Keratinocyte (primary cell): ENCODE measurements around the gene ACTN1. TPM values are rescaled to one million over a fixed set of nuclear protein-coding genes. Genes with fewer than 3 reads are reported as not detected.
A peak's percentile ranks its signal among the peaks of the same experiment; 100 is the strongest.

ENCODE experiments used
- DNase-seq: peaks from one replicate; pipeline ENCODE4 v3.0.0-alpha.2; 2011; ENCODE audit warnings: low read depth, missing footprints, low spot score
- FAIRE-seq: peaks from 2 replicates; lab custom pipeline; 2011; peaks lifted over from hg19 to GRCh38; lab: Jason Lieb, UNC
- H2AFZ ChIP-seq: 2 replicates; pipeline ENCODE4 v1.6.0; 2012; ENCODE audit warnings: low read length, control low read depth, inconsistent platforms; ENCODE audit not compliant: control insufficient read depth
- H3K27ac ChIP-seq: 2 replicates; pipeline ENCODE4 v1.5.1; 2011; ENCODE audit warnings: low read length; ENCODE audit not compliant: control insufficient read depth, insufficient read depth
- H3K27me3 ChIP-seq: 3 replicates; pipeline ENCODE4 v1.6.0; 2011; ENCODE audit warnings: low read length; ENCODE audit not compliant: control insufficient read depth, insufficient read depth; ENCODE audit errors: extremely low read depth
- H3K36me3 ChIP-seq, 2 experiments: 2 replicates in 1 of 2; 3 replicates in 1 of 2; pipeline ENCODE4 v1.5.1; 2011; ENCODE audit warnings: low read length in 2 of 2, mild to moderate bottlenecking in 1 of 2; ENCODE audit not compliant: control insufficient read depth in 2 of 2, insufficient read depth in 2 of 2; ENCODE audit errors: extremely low read depth in 1 of 2
- H3K4me1 ChIP-seq: 3 replicates; pipeline ENCODE4 v1.5.1; 2011; ENCODE audit warnings: low read length; ENCODE audit not compliant: control insufficient read depth, insufficient read depth; ENCODE audit errors: extremely low read depth
- H3K4me2 ChIP-seq: 3 replicates; pipeline ENCODE4 v1.6.0; 2011; ENCODE audit warnings: low read depth, low read length; ENCODE audit not compliant: control insufficient read depth, insufficient read depth; ENCODE audit errors: extremely low read depth
- H3K4me3 ChIP-seq, 3 experiments: fragments of 200-600 bp in 1 of 3; sonication (generic) in 1 of 3; 2 replicates in 2 of 3; 3 replicates in 1 of 3; pipeline ENCODE4 v1.5.1; 2011 to 2016; ENCODE audit warnings: low read length in 3 of 3, mild to moderate bottlenecking in 3 of 3, control low read depth in 2 of 3, inconsistent platforms in 1 of 3, low read depth in 1 of 3, mixed read lengths in 1 of 3, mixed run types in 1 of 3, moderate library complexity in 1 of 3; ENCODE audit not compliant: control insufficient read depth in 2 of 3, insufficient read depth in 2 of 3; ENCODE audit errors: extremely low read depth in 1 of 3
- H3K79me2 ChIP-seq: 2 replicates; pipeline ENCODE4 v1.6.0; 2012; ENCODE audit warnings: low read length; ENCODE audit not compliant: control insufficient read depth, insufficient read depth
- H3K9ac ChIP-seq: 3 replicates; pipeline ENCODE4 v1.6.0; 2011; ENCODE audit warnings: low read length; ENCODE audit not compliant: control insufficient read depth, insufficient read depth; ENCODE audit errors: extremely low read depth
- H3K9me1 ChIP-seq: 3 replicates; pipeline ENCODE4 v1.6.0; 2011; ENCODE audit warnings: low read length; ENCODE audit not compliant: control insufficient read depth, insufficient read depth; ENCODE audit errors: extremely low read depth
- H3K9me3 ChIP-seq: 2 replicates; pipeline ENCODE4 v1.5.1; 2012; ENCODE audit warnings: low read depth, low read length; ENCODE audit not compliant: control insufficient read depth
- H4K20me1 ChIP-seq: 3 replicates; pipeline ENCODE4 v1.6.0; 2011; ENCODE audit warnings: low read length; ENCODE audit not compliant: control insufficient read depth, insufficient read depth; ENCODE audit errors: extremely low read depth
- EZH2 ChIP-seq: IDR thresholded peaks from one replicate; pipeline ENCODE4 v1.6.1; 2012; ENCODE audit warnings: inconsistent platforms, mild to moderate bottlenecking, low read length, moderate library complexity
- dilution Hi-C: fragments of 300-500 bp; cut with MboI; formaldehyde crosslinking; loops from one replicate; pipeline ENCODE4 v1.7.0; 2020; ENCODE audit warnings: low sequenced_read_pairs; ENCODE audit not compliant: extremely low pct_ligation_motif_present
- polyA plus RNA-seq, 5 experiments: library from polyadenylated mRNA; depleted of rRNA in 3 of 5; stranded (reverse) in 3 of 5; stranded (forward) in 1 of 5; unstranded in 1 of 5; fragments of >200 nt; gene quantifications; 1 replicate in 1 of 5; 2 replicates in 3 of 5; 3 replicates in 1 of 5; pipeline versions ENCODE4 v1.2.1 to v1.2.3, GENCODE V29; 2011 to 2012; ENCODE audit warnings: missing spikeins in 2 of 5, low read depth in 1 of 5, low replicate concordance in 1 of 5
- TF ChIP-seq, protein P1 (sequence below), 3 experiments: IDR thresholded peaks in 1 of 3; conservative IDR thresholded peaks in 1 of 3; optimal IDR thresholded peaks in 1 of 3; 2 replicates in 2 of 3; 3 replicates in 1 of 3; pipeline versions ENCODE3 to v1.5.1; 2011; ENCODE audit warnings: low read length in 3 of 3, mild to moderate bottlenecking in 3 of 3, moderate library complexity in 2 of 3, control low read depth in 1 of 3, inconsistent platforms in 1 of 3; ENCODE audit not compliant: insufficient read depth in 2 of 3; ENCODE audit errors: extremely low read depth in 1 of 3

Gene ACTN1
- polyA plus RNA-seq, 1 donor (not counting 4 experiments of a cell fraction or from before 2014, with no cell fraction given) = 558 TPM

DNA sequence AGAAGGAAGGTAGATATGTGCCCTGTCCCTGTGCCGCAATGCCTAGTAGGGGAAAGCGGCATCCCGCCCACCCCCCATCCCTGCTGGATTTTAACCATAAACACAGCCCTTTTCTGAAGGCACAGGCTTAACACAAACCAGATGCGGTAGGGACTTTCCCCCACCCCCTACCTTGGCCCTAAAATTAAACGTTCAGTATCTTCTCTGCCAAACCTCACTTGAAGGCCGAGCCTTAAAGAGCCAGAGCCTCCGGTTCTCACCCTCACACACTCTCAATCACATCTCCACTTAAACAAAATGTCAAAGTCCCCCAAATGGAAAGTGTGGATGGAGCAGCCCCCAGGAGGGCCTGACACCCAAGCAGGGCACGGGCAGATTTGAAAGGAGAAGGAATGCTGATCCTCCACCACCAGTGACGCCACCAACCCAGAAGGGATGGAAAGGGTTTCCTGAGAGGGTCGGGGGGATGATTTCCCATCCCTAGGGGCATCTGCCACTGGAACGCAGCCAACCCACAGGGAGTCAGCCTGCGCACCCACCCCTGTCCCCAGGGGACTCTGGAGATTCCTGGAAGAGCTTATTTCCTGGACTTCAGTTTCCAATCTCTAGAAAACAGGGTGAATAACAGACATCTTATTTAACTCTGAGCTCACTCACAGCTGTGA lies 26.4 kb downstream of the ACTN1 start:
- Histone ChIP-seq H3K4me1 (peaks cover 98% of the 10 kb centered on the region), H4K20me1 (peaks cover 44% of the 10 kb centered on the region), H3K4me2 (peak overlapping the region; percentile 80), H3K27ac (peak overlapping the region; percentile 73), H3K9me3 (no peaks in the 10 kb centered on the region), H3K9ac (peak overlapping the region; percentile 60), H2AFZ (no peak overlapping the region), H3K79me2 (peaks cover 88% of the 10 kb centered on the region), H3K4me3 (peak overlapping the region in 2 of 3 experiments; percentile 31 to 43), H3K27me3 (no peaks in the 10 kb centered on the region), H3K9me1 (peaks cover 11% of the 10 kb centered on the region), H3K36me3 (peaks cover 24 to 53% of the 10 kb centered on the region in 2 experiments)
- DNase-seq (no peak), FAIRE-seq (no peak)
- TF ChIP-seq, protein P1, sequence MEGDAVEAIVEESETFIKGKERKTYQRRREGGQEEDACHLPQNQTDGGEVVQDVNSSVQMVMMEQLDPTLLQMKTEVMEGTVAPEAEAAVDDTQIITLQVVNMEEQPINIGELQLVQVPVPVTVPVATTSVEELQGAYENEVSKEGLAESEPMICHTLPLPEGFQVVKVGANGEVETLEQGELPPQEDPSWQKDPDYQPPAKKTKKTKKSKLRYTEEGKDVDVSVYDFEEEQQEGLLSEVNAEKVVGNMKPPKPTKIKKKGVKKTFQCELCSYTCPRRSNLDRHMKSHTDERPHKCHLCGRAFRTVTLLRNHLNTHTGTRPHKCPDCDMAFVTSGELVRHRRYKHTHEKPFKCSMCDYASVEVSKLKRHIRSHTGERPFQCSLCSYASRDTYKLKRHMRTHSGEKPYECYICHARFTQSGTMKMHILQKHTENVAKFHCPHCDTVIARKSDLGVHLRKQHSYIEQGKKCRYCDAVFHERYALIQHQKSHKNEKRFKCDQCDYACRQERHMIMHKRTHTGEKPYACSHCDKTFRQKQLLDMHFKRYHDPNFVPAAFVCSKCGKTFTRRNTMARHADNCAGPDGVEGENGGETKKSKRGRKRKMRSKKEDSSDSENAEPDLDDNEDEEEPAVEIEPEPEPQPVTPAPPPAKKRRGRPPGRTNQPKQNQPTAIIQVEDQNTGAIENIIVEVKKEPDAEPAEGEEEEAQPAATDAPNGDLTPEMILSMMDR (optimal IDR thresholded peaks at IDR 0.05 in 1 of 3, IDR thresholded peaks at IDR 0.05 in 1 of 3, conservative IDR thresholded peaks at IDR 0.05 in 1 of 3; ENCODE audit: extremely low read depth in 1 of 3, insufficient read depth in 2 of 3, low read length in 3 of 3) = no peak
- no peak for TF ChIP-seq EZH2
- dilution Hi-C loops = no loop called here

DNA sequence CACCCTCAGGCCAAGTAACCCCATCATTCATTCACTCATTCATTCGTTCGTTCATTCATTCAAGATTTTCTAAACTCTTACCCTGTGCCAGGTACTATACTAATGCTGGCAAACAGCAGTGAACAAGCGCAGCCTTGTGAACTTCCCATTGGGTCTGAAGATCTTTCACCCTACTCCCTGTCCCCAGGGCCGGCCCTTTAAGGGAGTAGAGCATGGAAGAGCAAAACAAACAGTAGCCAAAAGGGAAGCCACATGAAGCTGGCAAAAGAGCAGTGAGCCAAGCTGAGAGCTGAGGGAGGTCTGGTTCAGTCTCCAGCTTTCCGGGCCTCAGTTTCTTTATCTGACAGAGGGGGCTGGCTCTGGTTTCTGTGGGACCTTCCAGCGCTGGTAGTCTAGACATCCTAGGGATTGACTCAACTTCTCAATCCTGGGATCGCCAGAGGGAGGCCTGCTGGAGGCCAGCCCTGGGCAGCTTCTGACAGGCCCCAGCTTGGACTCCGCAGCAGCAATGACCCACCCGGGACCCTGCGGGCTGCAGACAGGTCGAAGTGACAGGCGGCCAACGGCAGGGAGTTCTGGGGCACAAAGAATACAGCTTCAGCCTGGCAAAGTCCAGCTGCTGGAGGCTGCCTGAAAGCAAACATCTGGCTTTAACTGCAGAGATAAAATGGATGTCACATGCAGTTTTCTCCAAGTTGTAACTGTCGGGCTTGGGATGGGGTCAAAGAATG lies 27.1 kb downstream of the ACTN1 start:
- H3K9ac ChIP-seq = no peak overlapping the region
- H3K4me2 ChIP-seq = peak overlapping the region; percentile 80
- H3K4me1 ChIP-seq = peaks cover 98% of the 10 kb centered on the region
- H2AFZ ChIP-seq = no peak overlapping the region
- H3K79me2 ChIP-seq = peaks cover 88% of the 10 kb centered on the region
- dilution Hi-C loops = no loop called here
- peaks cover 15% of the 10 kb centered on the region for H3K9me1 ChIP-seq
- H3K27ac ChIP-seq = peak overlapping the region; percentile 73
- no peaks in the 10 kb centered on the region for H3K9me3 ChIP-seq
- H4K20me1 ChIP-seq = peaks cover 41% of the 10 kb centered on the region
- no peak for DNase-seq
- peaks cover 18 to 46% of the 10 kb centered on the region in 2 experiments for H3K36me3 ChIP-seq
- FAIRE-seq = no peak
- TF ChIP-seq EZH2 = no peak
- TF ChIP-seq, protein P1 (optimal IDR thresholded peaks at IDR 0.05 in 1 of 3, IDR thresholded peaks at IDR 0.05 in 1 of 3, conservative IDR thresholded peaks at IDR 0.05 in 1 of 3; ENCODE audit: extremely low read depth in 1 of 3, insufficient read depth in 2 of 3, low read length in 3 of 3) = no peak
- H3K4me3 ChIP-seq = no peak overlapping the region
- no peaks in the 10 kb centered on the region for H3K27me3 ChIP-seq
